T-helper 1 cell treated with Interleukin-12 subunit alpha and Interleukin-12 subunit beta and Interleukin-4 antibody, amounts not matched to agents 30 μg/mL and 1 μg/mL, for 36 hours (primary cell): ENCODE measurements around the gene CAMK1D.
"Not testable (repeated sequence)": the region's sequence is repeated elsewhere in the genome, so short reads cannot be mapped to it uniquely, and the experiment has no call there.

ENCODE experiments used
- H3K27ac Mint-ChIP-seq: one replicate; pipeline ENCODE4 v1.8.0; 2021; ENCODE audit warnings: mild to moderate bottlenecking, mixed read lengths
- H3K27me3 Mint-ChIP-seq: one replicate; pipeline ENCODE4 v1.8.0; 2021; ENCODE audit warnings: low read depth, mixed read lengths
- H3K36me3 Mint-ChIP-seq: one replicate; pipeline ENCODE4 v1.8.0; 2021; ENCODE audit warnings: low read depth, mixed read lengths
- H3K4me1 Mint-ChIP-seq: one replicate; pipeline ENCODE4 v1.8.0; 2021; ENCODE audit warnings: low read depth, mixed read lengths
- H3K4me3 Mint-ChIP-seq: one replicate; pipeline ENCODE4 v1.8.0; 2021; ENCODE audit warnings: mild to moderate bottlenecking, moderate library complexity, mixed read lengths
- H3K9me3 Mint-ChIP-seq: one replicate; pipeline ENCODE4 v1.8.0; 2021; ENCODE audit warnings: mixed read lengths

Gene CAMK1D

GRCh38 chr10:12348870-12349628 lies at the start of gene CAMK1D:
Gene CAMK1D, plus strand, starts transcription at chr10:12349547.
- Mint-ChIP-seq H3K4me1 (peaks cover 32% of the 10 kb centered on the region), H3K27ac (peak within 1 kb of the TSS; percentile 96), H3K4me3 (peak within 1 kb of the TSS; percentile 93), H3K9me3 (no peaks in the 10 kb centered on the region), H3K27me3 (peaks cover 56% of the 10 kb centered on the region), H3K36me3 (peaks cover 2% of the 10 kb centered on the region)

- not testable (repeated sequence) for H3K9me3 Mint-ChIP-seq, H3K4me1 Mint-ChIP-seq, H3K27me3 Mint-ChIP-seq, H3K36me3 Mint-ChIP-seq, H3K27ac Mint-ChIP-seq, H3K4me3 Mint-ChIP-seq
These were observed 48.3 kb upstream of the CAMK1D start for GRCh38 chr10:12301036-12301435.

- no peaks in the 10 kb centered on the region for H3K27me3 Mint-ChIP-seq
- peaks cover 2% of the 10 kb centered on the region for H3K4me1 Mint-ChIP-seq
- H3K36me3 Mint-ChIP-seq = no peaks in the 10 kb centered on the region
- H3K4me3 Mint-ChIP-seq = no peak overlapping the region
- H3K9me3 Mint-ChIP-seq = no peaks in the 10 kb centered on the region
- H3K27ac Mint-ChIP-seq = no peak overlapping the region
These were observed 41.3 kb upstream of the CAMK1D start for GRCh38 chr10:12308057-12308456.

GRCh38 chr10:12308736-12309375 lies 40.5 kb upstream of the CAMK1D start:
- Mint-ChIP-seq H3K27me3 (no peaks in the 10 kb centered on the region), H3K27ac (no peak overlapping the region), H3K9me3 (no peaks in the 10 kb centered on the region), H3K4me1 (peaks cover 2% of the 10 kb centered on the region), H3K4me3 (no peak overlapping the region), H3K36me3 (no peaks in the 10 kb centered on the region)

- not testable (repeated sequence) for H3K27me3 Mint-ChIP-seq, H3K4me1 Mint-ChIP-seq, H3K27ac Mint-ChIP-seq, H3K9me3 Mint-ChIP-seq, H3K36me3 Mint-ChIP-seq, H3K4me3 Mint-ChIP-seq
These were observed 39.6 kb upstream of the CAMK1D start for GRCh38 chr10:12309783-12310182.

GRCh38 chr10:12314836-12315235 lies 34.5 kb upstream of the CAMK1D start:
- peaks cover 1% of the 10 kb centered on the region for H3K27me3 Mint-ChIP-seq
- H3K4me1 Mint-ChIP-seq = no peaks in the 10 kb centered on the region
- no peaks in the 10 kb centered on the region for H3K36me3 Mint-ChIP-seq
- no peaks in the 10 kb centered on the region for H3K9me3 Mint-ChIP-seq
- H3K27ac Mint-ChIP-seq = no peak overlapping the region
- H3K4me3 Mint-ChIP-seq = no peak overlapping the region

- no peak overlapping the region for H3K4me3 Mint-ChIP-seq
- H3K4me1 Mint-ChIP-seq = no peaks in the 10 kb centered on the region
- no peaks in the 10 kb centered on the region for H3K9me3 Mint-ChIP-seq
- H3K27me3 Mint-ChIP-seq = peaks cover 7% of the 10 kb centered on the region
- H3K36me3 Mint-ChIP-seq = no peaks in the 10 kb centered on the region
- H3K27ac Mint-ChIP-seq = no peak overlapping the region
These were observed 30.3 kb upstream of the CAMK1D start for GRCh38 chr10:12319076-12319475.

- Mint-ChIP-seq H3K9me3 (no peaks in the 10 kb centered on the region), H3K27me3 (peaks cover 7% of the 10 kb centered on the region), H3K4me3 (no peak overlapping the region), H3K36me3 (no peaks in the 10 kb centered on the region), H3K4me1 (no peaks in the 10 kb centered on the region), H3K27ac (no peak overlapping the region)
These were observed 28.5 kb upstream of the CAMK1D start for GRCh38 chr10:12320892-12321291.

GRCh38 chr10:12321641-12322040 lies 27.7 kb upstream of the CAMK1D start:
- Mint-ChIP-seq H3K36me3 (no peaks in the 10 kb centered on the region), H3K27ac (peak overlapping the region; percentile 62), H3K4me3 (no peak overlapping the region), H3K27me3 (peaks cover 7% of the 10 kb centered on the region), H3K4me1 (peaks cover 3% of the 10 kb centered on the region), H3K9me3 (no peaks in the 10 kb centered on the region)

- Mint-ChIP-seq H3K9me3 (no peaks in the 10 kb centered on the region), H3K27ac (no peak overlapping the region), H3K4me3 (no peak overlapping the region), H3K36me3 (no peaks in the 10 kb centered on the region), H3K4me1 (peaks cover 3% of the 10 kb centered on the region), H3K27me3 (peaks cover 7% of the 10 kb centered on the region)
These were observed 26.7 kb upstream of the CAMK1D start for GRCh38 chr10:12322583-12323131.

- Mint-ChIP-seq H3K4me3 (no peak overlapping the region), H3K36me3 (no peaks in the 10 kb centered on the region), H3K9me3 (no peaks in the 10 kb centered on the region), H3K4me1 (peaks cover 3% of the 10 kb centered on the region), H3K27ac (no peak overlapping the region), H3K27me3 (peaks cover 7% of the 10 kb centered on the region)
These were observed 24.8 kb upstream of the CAMK1D start for GRCh38 chr10:12324530-12324929.

- no peaks in the 10 kb centered on the region for H3K9me3 Mint-ChIP-seq
- H3K27ac Mint-ChIP-seq = no peak overlapping the region
- H3K36me3 Mint-ChIP-seq = no peaks in the 10 kb centered on the region
- H3K4me1 Mint-ChIP-seq = peaks cover 3% of the 10 kb centered on the region
- no peaks in the 10 kb centered on the region for H3K27me3 Mint-ChIP-seq
- H3K4me3 Mint-ChIP-seq = no peak overlapping the region
These were observed 22.3 kb upstream of the CAMK1D start for GRCh38 chr10:12327074-12327473.

- H3K27me3 Mint-ChIP-seq = no peaks in the 10 kb centered on the region
- H3K9me3 Mint-ChIP-seq = no peaks in the 10 kb centered on the region
- no peaks in the 10 kb centered on the region for H3K36me3 Mint-ChIP-seq
- H3K4me3 Mint-ChIP-seq = no peak overlapping the region
- H3K4me1 Mint-ChIP-seq = peaks cover 3% of the 10 kb centered on the region
- H3K27ac Mint-ChIP-seq = no peak overlapping the region
These were observed 21.9 kb upstream of the CAMK1D start for GRCh38 chr10:12327476-12327875.

- H3K27me3 Mint-ChIP-seq, H3K4me1 Mint-ChIP-seq, H3K9me3 Mint-ChIP-seq, H3K4me3 Mint-ChIP-seq, H3K27ac Mint-ChIP-seq, H3K36me3 Mint-ChIP-seq: not testable (repeated sequence)
These were observed 21.0 kb upstream of the CAMK1D start for GRCh38 chr10:12328312-12328711.
